Activated CD4-positive, alpha-beta T cell treated with anti-CD3 and anti-CD28 coated beads, Interleukin-2, amount 50 U/mL, for 1 hour (primary cell): Measurements from ENCODE around the gene PAK3.

Experiments used
- DNase-seq: peaks from one replicate; pipeline ENCODE4 v3.0.0-alpha.2; 2020

The PAK3 gene

GRCh38 chrX:111133389-111133788 lies 37.4 kb downstream of the PAK3 start:
- DNase-seq = no peak

- no peak for DNase-seq
Observed at GRCh38 chrX:111145878-111146277, 49.9 kb downstream of the PAK3 start.

GRCh38 chrX:111151764-111152163 lies 55.8 kb downstream of the PAK3 start:
- no peak for DNase-seq

GRCh38 chrX:111159232-111159631 lies 63.2 kb downstream of the PAK3 start:
- DNase-seq = no peak

GRCh38 chrX:111164728-111165127 lies 68.7 kb downstream of the PAK3 start:
- DNase-seq = no peak

GRCh38 chrX:111165902-111166301 lies 69.9 kb downstream of the PAK3 start:
- DNase-seq = no peak

- DNase-seq = no peak
Observed at GRCh38 chrX:111167334-111167733, 71.3 kb downstream of the PAK3 start.

- no peak for DNase-seq
Observed at GRCh38 chrX:111168314-111168713, 72.3 kb downstream of the PAK3 start.

- no peak for DNase-seq
Observed at GRCh38 chrX:111169141-111169540, 73.2 kb downstream of the PAK3 start.

- no peak for DNase-seq
Observed at GRCh38 chrX:111170017-111170416, 74.0 kb downstream of the PAK3 start.

- no peak for DNase-seq
Observed at GRCh38 chrX:111180750-111181240, 84.8 kb downstream of the PAK3 start.

GRCh38 chrX:111181951-111182350 lies 86.0 kb downstream of the PAK3 start:
- no peak for DNase-seq

- DNase-seq = no peak
Observed at GRCh38 chrX:111182997-111183396, 87.0 kb downstream of the PAK3 start.

- DNase-seq = no peak
Observed at GRCh38 chrX:111191598-111191997, 95.6 kb downstream of the PAK3 start.

GRCh38 chrX:111199505-111199904 lies 103.5 kb downstream of the PAK3 start:
- DNase-seq = no peak

- DNase-seq = no peak
Observed at GRCh38 chrX:111200327-111200726, 104.3 kb downstream of the PAK3 start.

GRCh38 chrX:111207851-111208250 lies 111.9 kb downstream of the PAK3 start:
- no peak for DNase-seq

GRCh38 chrX:111216293-111216801 lies 120.4 kb downstream of the PAK3 start:
- DNase-seq = no peak

- DNase-seq = no peak
Observed at GRCh38 chrX:111244235-111244750, 148.3 kb downstream of the PAK3 start.

GRCh38 chrX:111254896-111255693 lies 159.1 kb downstream of the PAK3 start:
- DNase-seq = no peak

GRCh38 chrX:111257733-111258132 lies 161.7 kb downstream of the PAK3 start:
- no peak for DNase-seq

GRCh38 chrX:111259559-111259958 lies 163.6 kb downstream of the PAK3 start:
- DNase-seq = no peak

- DNase-seq = no peak
Observed at GRCh38 chrX:111260451-111260850, 164.5 kb downstream of the PAK3 start.

GRCh38 chrX:111262086-111262485 lies 166.1 kb downstream of the PAK3 start:
- no peak for DNase-seq
